GM23248 (cell line): ENCODE measurements around the gene SIVA1. TPM values are rescaled to one million over a fixed set of nuclear protein-coding genes. Genes with fewer than 3 reads are reported as not detected.

Experiments
- DNase-seq: peaks from one replicate; pipeline ENCODE4 v3.0.0-alpha.2; 2015
- H2AFZ ChIP-seq: fragments of 200-600 bp; sonication (generic); 2 replicates; pipeline ENCODE4 v1.6.1; 2016; ENCODE audit warnings: antibody characterized with exemption
- H3F3A ChIP-seq: fragments of 200-600 bp; sonication (generic); 2 replicates; pipeline ENCODE4 v1.6.1; 2016; ENCODE audit warnings: mild to moderate bottlenecking, antibody characterized with exemption, mixed run types; ENCODE audit not compliant: insufficient read depth
- H3K27ac ChIP-seq: fragments of 200-600 bp; sonication (generic); 2 replicates; pipeline ENCODE4 v1.5.1; 2016; ENCODE audit warnings: mild to moderate bottlenecking
- H3K27me3 ChIP-seq: fragments of 200-600 bp; sonication (generic); replicated peaks from 2 replicates; pipeline ENCODE4 v1.6.1; 2016; ENCODE audit warnings: mild to moderate bottlenecking; ENCODE audit not compliant: insufficient read depth
- H3K36me3 ChIP-seq: fragments of 200-600 bp; sonication (generic); 2 replicates; pipeline ENCODE4 v1.6.1; 2016; ENCODE audit warnings: low read depth, mild to moderate bottlenecking
- H3K4me1 ChIP-seq: fragments of 200-600 bp; sonication (generic); 2 replicates; pipeline ENCODE4 v1.6.1; 2016; ENCODE audit warnings: mild to moderate bottlenecking; ENCODE audit not compliant: insufficient read depth
- H3K4me2 ChIP-seq: fragments of 200-600 bp; sonication (generic); one replicate; pipeline ENCODE4 v1.6.1; 2016; ENCODE audit warnings: mild to moderate bottlenecking; ENCODE audit not compliant: unreplicated experiment
- H3K4me3 ChIP-seq: fragments of 200-600 bp; sonication (generic); 2 replicates; pipeline ENCODE4 v1.5.1; 2016; ENCODE audit warnings: mild to moderate bottlenecking
- H3K79me2 ChIP-seq: fragments of 200-600 bp; sonication (generic); 2 replicates; pipeline ENCODE4 v1.6.1; 2016; ENCODE audit warnings: mild to moderate bottlenecking; ENCODE audit not compliant: insufficient read depth
- H3K9ac ChIP-seq: fragments of 200-600 bp; sonication (generic); 2 replicates; pipeline ENCODE4 v1.6.1; 2016; ENCODE audit warnings: mild to moderate bottlenecking
- H3K9me2 ChIP-seq: fragments of 200-600 bp; sonication (generic); 2 replicates; pipeline ENCODE4 v1.6.1; 2016; ENCODE audit warnings: mixed run types, mild to moderate bottlenecking, moderate library complexity; ENCODE audit not compliant: insufficient read depth
- H3K9me3 ChIP-seq: fragments of 200-600 bp; sonication (generic); one replicate; pipeline ENCODE4 v1.6.1; 2017; ENCODE audit warnings: low read depth
- H4K20me1 ChIP-seq: fragments of 200-600 bp; sonication (generic); 2 replicates; pipeline ENCODE4 v1.6.0; 2016; ENCODE audit not compliant: insufficient read depth
- EZH2 ChIP-seq: fragments of 200-600 bp; sonication (generic); IDR thresholded peaks from 2 replicates; pipeline ENCODE4 v1.6.1; 2018; ENCODE audit warnings: antibody characterized with exemption, mild to moderate bottlenecking; ENCODE audit not compliant: insufficient read depth, poor library complexity, severe bottlenecking
- EZH2phosphoT487 ChIP-seq: fragments of 200-600 bp; sonication (generic); IDR thresholded peaks from 2 replicates; pipeline ENCODE4 v1.6.1; 2018; ENCODE audit warnings: antibody characterized with exemption, moderate library complexity, mild to moderate bottlenecking, low read depth; ENCODE audit not compliant: insufficient read depth
- WGBS, 2 experiments: methylation state at CpG; one replicate each; pipeline ENCODE4 v1.1.6; 2015 to 2017; ENCODE audit warnings: low lambda C conversion rate in 2 of 2, low coverage in 1 of 2; ENCODE audit errors: missing lambda C conversion rate in 2 of 2; 5-methylcytosine and 5-hydroxymethylcytosine counted together
- in situ Hi-C: fragments of 300-500 bp; cut with MboI; formaldehyde crosslinking; loops from 2 replicates; pipeline ENCODE4 v1.15.0; 2020
- polyA plus RNA-seq: library from polyadenylated mRNA; unstranded; fragments of >200 nt; fragmentation: Nextera tagmentation; extraction: Ambion mirVana; gene quantifications from 2 replicates; pipeline ENCODE4 v1.2.1, GENCODE V29; 2016
- total RNA-seq: library from RNA; depleted of rRNA; stranded (reverse); fragments of >200 nt; shearing (Covaris generic); gene quantifications from 2 replicates; pipeline ENCODE4 v1.2.3, GENCODE V29; 2014

Gene SIVA1
- total and polyA plus RNA-seq, 2 experiments from 2014 or later = 132 to 174 TPM

DNA sequence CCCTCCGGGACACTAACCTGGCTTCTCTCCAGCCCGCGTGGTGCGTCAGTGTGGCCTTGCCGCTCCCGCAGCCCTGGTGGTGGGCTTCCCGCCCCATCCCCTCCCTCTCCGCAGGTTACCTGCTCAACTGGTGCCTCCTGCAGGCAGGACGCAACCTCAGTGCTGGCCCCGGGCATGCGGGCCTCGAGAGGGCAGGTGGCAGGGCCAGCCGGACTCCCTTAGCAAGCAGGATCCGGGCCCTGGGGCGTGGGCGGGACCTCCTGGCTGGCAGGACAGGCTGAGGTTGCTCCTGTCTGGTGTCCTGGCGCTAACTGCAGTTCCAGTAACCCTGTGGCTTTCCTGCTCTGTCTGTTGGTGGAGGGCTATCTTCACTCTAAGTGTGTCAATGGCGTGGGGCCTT lies 37.5 kb upstream of the SIVA1 start:
- Histone ChIP-seq H3K79me2 (no peaks in the 10 kb centered on the region), H3K9me3 (no peaks in the 10 kb centered on the region), H3K27me3 (no peaks in the 10 kb centered on the region), H3K4me3 (no peak overlapping the region), H3K9ac (no peak overlapping the region), H3F3A (no peaks in the 10 kb centered on the region), H3K4me2 (no peak overlapping the region), H4K20me1 (no peaks in the 10 kb centered on the region), H3K36me3 (no peaks in the 10 kb centered on the region; the same call in 1 of the 2 replicates), H3K9me2 (no peaks in the 10 kb centered on the region), H2AFZ (no peak overlapping the region), H3K27ac (no peak overlapping the region), H3K4me1 (no peaks in the 10 kb centered on the region)
- in situ Hi-C loops = no loop called here
- no peak for DNase-seq
- WGBS, 2 experiments = 90% methylated on average over 11 to 18 of the region's 18 CpGs
- TF ChIP-seq EZH2 (no peak), EZH2phosphoT487 (no peak)

DNA sequence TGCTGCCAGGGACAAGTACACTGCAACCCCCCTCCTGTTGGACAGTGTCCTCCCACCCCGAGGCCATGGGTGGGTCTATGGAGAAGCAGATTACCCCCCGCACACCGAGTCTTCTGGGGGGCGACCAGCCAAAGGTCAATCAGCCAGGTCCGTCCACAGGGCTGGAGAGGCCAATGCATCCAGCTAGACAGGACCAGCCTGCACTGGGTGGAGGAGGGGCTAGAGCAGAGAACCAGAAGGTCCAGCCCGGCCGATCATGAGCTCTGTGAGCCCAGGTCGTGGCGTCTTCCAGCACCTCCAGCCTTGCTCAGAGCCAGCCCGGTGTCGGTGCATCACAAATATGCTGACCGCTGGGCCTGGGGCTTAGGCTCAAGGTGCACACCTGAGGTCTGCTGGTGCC lies 37.1 kb upstream of the SIVA1 start:
- Histone ChIP-seq H3K9ac (no peak overlapping the region), H3K79me2 (no peaks in the 10 kb centered on the region), H3K4me2 (no peak overlapping the region), H3F3A (no peaks in the 10 kb centered on the region), H3K36me3 (no peaks in the 10 kb centered on the region; the same call in 1 of the 2 replicates), H3K9me2 (no peaks in the 10 kb centered on the region), H3K27ac (no peak overlapping the region), H3K9me3 (no peaks in the 10 kb centered on the region), H3K27me3 (no peaks in the 10 kb centered on the region), H2AFZ (no peak overlapping the region), H4K20me1 (no peaks in the 10 kb centered on the region), H3K4me1 (no peaks in the 10 kb centered on the region), H3K4me3 (no peak overlapping the region)
- no peak for DNase-seq
- in situ Hi-C loops = no loop called here
- 90 to 93% methylated on average over 11 to 12 of the region's 12 CpGs for WGBS, 2 experiments
- TF ChIP-seq EZH2 (no peak), EZH2phosphoT487 (no peak)

GRCh38 chr14:104717137-104717536 lies 35.8 kb upstream of the SIVA1 start:
- in situ Hi-C loops = no loop called here
- TF ChIP-seq EZH2phosphoT487 = no peak
- no peak for TF ChIP-seq EZH2
- WGBS, 2 experiments = 97 to 99% methylated on average over 8 to 22 of the region's 22 CpGs

GRCh38 chr14:104717646-104718045 lies 35.3 kb upstream of the SIVA1 start:
- no peaks in the 10 kb centered on the region for H3K9me2 ChIP-seq
- H4K20me1 ChIP-seq = no peaks in the 10 kb centered on the region
- no peak for DNase-seq
- H3K36me3 ChIP-seq = no peaks in the 10 kb centered on the region; the same call in 1 of the 2 replicates
- WGBS, 2 experiments = 82 to 89% methylated on average over 9 to 20 of the region's 20 CpGs
- no peaks in the 10 kb centered on the region for H3K27me3 ChIP-seq
- no peaks in the 10 kb centered on the region for H3K9me3 ChIP-seq
- no peak overlapping the region for H3K27ac ChIP-seq
- in situ Hi-C loops = no loop called here
- no peaks in the 10 kb centered on the region for H3K79me2 ChIP-seq
- no peak overlapping the region for H3K4me2 ChIP-seq
- no peak overlapping the region for H3K9ac ChIP-seq
- no peaks in the 10 kb centered on the region for H3F3A ChIP-seq
- no peak for TF ChIP-seq EZH2
- H2AFZ ChIP-seq = no peak overlapping the region
- H3K4me3 ChIP-seq = no peak overlapping the region
- H3K4me1 ChIP-seq = no peaks in the 10 kb centered on the region

More at GRCh38 chr14:104717137-104717536, 35.8 kb upstream of the SIVA1 start:
- no peaks in the 10 kb centered on the region for H3K79me2 ChIP-seq
- no peak overlapping the region for H3K4me2 ChIP-seq
- H3K9me3 ChIP-seq = no peaks in the 10 kb centered on the region
- H3K4me3 ChIP-seq = no peak overlapping the region
- no peaks in the 10 kb centered on the region; the same call in 1 of the 2 replicates for H3K36me3 ChIP-seq
- no peak overlapping the region for H3K27ac ChIP-seq
- H2AFZ ChIP-seq = no peak overlapping the region
- no peaks in the 10 kb centered on the region for H3K9me2 ChIP-seq
- no peaks in the 10 kb centered on the region for H3K4me1 ChIP-seq
- no peaks in the 10 kb centered on the region for H4K20me1 ChIP-seq
- no peak overlapping the region for H3K9ac ChIP-seq
- no peaks in the 10 kb centered on the region for H3K27me3 ChIP-seq
- DNase-seq = no peak
- H3F3A ChIP-seq = no peaks in the 10 kb centered on the region

GRCh38 chr14:104718147-104718546 lies 34.8 kb upstream of the SIVA1 start:
- Histone ChIP-seq H3F3A (no peaks in the 10 kb centered on the region), H3K9me2 (no peaks in the 10 kb centered on the region), H4K20me1 (no peaks in the 10 kb centered on the region), H3K27ac (no peak overlapping the region), H3K4me2 (no peak overlapping the region), H3K27me3 (no peaks in the 10 kb centered on the region), H3K4me3 (no peak overlapping the region), H3K36me3 (no peaks in the 10 kb centered on the region; the same call in 1 of the 2 replicates), H3K4me1 (no peaks in the 10 kb centered on the region), H3K9ac (no peak overlapping the region), H2AFZ (no peak overlapping the region), H3K9me3 (no peaks in the 10 kb centered on the region), H3K79me2 (no peaks in the 10 kb centered on the region)
- no peak for DNase-seq
- 89 to 93% methylated on average over 3 to 10 of the region's 10 CpGs for WGBS, 2 experiments
- no peak for TF ChIP-seq EZH2
- TF ChIP-seq EZH2phosphoT487 = no peak
- in situ Hi-C loops = no loop called here
